ENCODE measurements around the gene BEGAIN.

Gene BEGAIN

GRCh38 chr14:100603341-100604120, 16.3 kb upstream of the BEGAIN start:
- no peak for TF ChIP-seq CTCF (IDR thresholded peaks at IDR 0.05; ENCODE audit: borderline replicate concordance, control extremely low read depth, extremely low read depth, insufficient read depth, missing control alignments)
- peak; percentile 36 for DNase-seq (ENCODE audit: low spot score)
- in situ Hi-C loops (cut with MboI; ENCODE audit: low sequenced_read_pairs, unreplicated experiment), result no loop called here

DNA sequence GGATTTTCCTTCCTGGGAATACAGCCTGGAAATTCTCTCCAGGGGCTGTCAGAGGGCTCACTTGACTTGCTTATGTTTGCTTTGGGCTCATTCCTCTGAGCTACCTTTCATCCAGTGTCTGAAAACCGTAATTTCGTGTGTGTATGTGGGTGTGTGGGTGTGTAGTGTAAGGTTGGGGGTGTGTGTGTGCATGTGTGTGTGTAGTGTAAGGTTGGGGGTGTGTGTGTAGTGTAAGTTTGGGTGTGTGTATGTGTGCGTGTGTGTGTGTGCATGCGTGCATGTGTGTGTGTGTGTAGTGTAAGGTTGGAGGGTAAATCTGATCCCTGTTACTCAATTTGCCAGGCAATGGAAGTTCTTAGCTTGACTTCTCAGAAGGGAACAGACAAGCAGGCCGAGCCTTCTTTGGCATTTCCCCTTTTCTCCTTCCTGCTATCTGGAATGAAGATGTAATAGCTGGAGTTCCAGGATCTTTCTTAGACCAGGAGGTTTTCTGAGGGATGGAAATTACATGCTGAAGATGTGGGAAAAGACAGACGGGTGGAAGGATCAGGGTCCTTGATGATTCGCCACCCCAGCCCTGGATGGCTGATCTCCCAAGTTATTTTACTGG, 15.5 kb upstream of the BEGAIN start:
- no peak for TF ChIP-seq CTCF (IDR thresholded peaks at IDR 0.05; ENCODE audit: borderline replicate concordance, control extremely low read depth, extremely low read depth, insufficient read depth, missing control alignments)
- in situ Hi-C loops (cut with MboI; ENCODE audit: low sequenced_read_pairs, unreplicated experiment), result no loop called here
- no peak for DNase-seq (ENCODE audit: low spot score)

- TF ChIP-seq CTCF (IDR thresholded peaks at IDR 0.05; ENCODE audit: borderline replicate concordance, control extremely low read depth, extremely low read depth, insufficient read depth, missing control alignments), result no peak
- in situ Hi-C loops (cut with MboI; ENCODE audit: low sequenced_read_pairs, unreplicated experiment), result no loop called here
- no peak for DNase-seq (ENCODE audit: low spot score)
These were observed 14.7 kb upstream of the BEGAIN start for GRCh38 chr14:100601914-100602313.

DNA sequence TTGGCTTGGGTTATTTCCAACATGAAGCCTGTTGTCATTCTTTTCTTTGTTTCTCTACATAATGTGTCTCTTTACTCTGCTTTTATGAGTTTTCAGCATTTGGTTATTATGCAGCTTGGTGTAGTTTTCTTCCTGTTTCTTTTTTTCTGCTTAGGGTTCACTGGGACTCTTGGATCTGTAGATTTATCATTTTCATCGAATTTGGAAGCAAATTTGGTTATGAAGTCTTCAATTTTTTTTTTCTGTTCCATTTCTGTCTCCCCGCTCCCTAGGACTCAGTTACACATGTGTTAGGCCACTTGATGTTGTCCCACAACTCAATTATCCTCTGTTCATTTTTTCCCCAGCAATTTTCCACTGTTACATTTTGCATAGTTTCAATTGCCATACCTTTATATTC, 13.8 kb upstream of the BEGAIN start:
- no peak for DNase-seq (ENCODE audit: low spot score)
- in situ Hi-C loops (cut with MboI; ENCODE audit: low sequenced_read_pairs, unreplicated experiment), result no loop called here
- TF ChIP-seq CTCF (IDR thresholded peaks at IDR 0.05; ENCODE audit: borderline replicate concordance, control extremely low read depth, extremely low read depth, insufficient read depth, missing control alignments), result no peak

- no peak for TF ChIP-seq CTCF (IDR thresholded peaks at IDR 0.05; ENCODE audit: borderline replicate concordance, control extremely low read depth, extremely low read depth, insufficient read depth, missing control alignments)
- DNase-seq (ENCODE audit: low spot score), result no peak
- in situ Hi-C loops (cut with MboI; ENCODE audit: low sequenced_read_pairs, unreplicated experiment), result no loop called here
These were observed 12.8 kb upstream of the BEGAIN start for GRCh38 chr14:100599981-100600380.

GRCh38 chr14:100594625-100594951, 7.4 kb upstream of the BEGAIN start:
- in situ Hi-C loops (cut with MboI; ENCODE audit: low sequenced_read_pairs, unreplicated experiment), result no loop called here

More at GRCh38 chr14:100594625-100594951, 7.4 kb upstream of the BEGAIN start:
- no peak for DNase-seq (ENCODE audit: low spot score)
- no peak for TF ChIP-seq CTCF (IDR thresholded peaks at IDR 0.05; ENCODE audit: borderline replicate concordance, control extremely low read depth, extremely low read depth, insufficient read depth, missing control alignments)
